Stimulated activated CD8-positive, alpha-beta memory T cell treated with anti-CD3 and anti-CD28 coated beads, Interleukin-12 subunit alpha, Interleukin-12 subunit beta, amount 100 ng/mL, for 4 hours (primary cell): ENCODE results near the gene PRAMEF5.
"Not testable (repeated sequence)": the region's sequence is repeated elsewhere in the genome, so short reads cannot be mapped to it uniquely, and the experiment has no call there.

Experiments used
- DNase-seq: peaks from one replicate; pipeline ENCODE4 v3.0.0-alpha.2; 2020; ENCODE audit warnings: low read depth

Gene PRAMEF5

GRCh38 chr1:13277016-13277415, 23.0 kb downstream of the PRAMEF5 start:
- not testable (repeated sequence) for DNase-seq

GRCh38 chr1:13279617-13280016, 25.6 kb downstream of the PRAMEF5 start:
- not testable (repeated sequence) for DNase-seq

GRCh38 chr1:13285037-13285436, 31.0 kb downstream of the PRAMEF5 start, which contains the start of gene PRAMEF8:
Gene PRAMEF8 (minus strand): TSS chr1:13285137. CDS start chr1:13284091, 1,046 bp downstream.
- DNase-seq: not testable (repeated sequence)

- not testable (repeated sequence) for DNase-seq
Measured at GRCh38 chr1:13289030-13289429, 35.0 kb downstream of the PRAMEF5 start.

GRCh38 chr1:13297216-13297931, 43.4 kb downstream of the PRAMEF5 start:
- DNase-seq: not testable (repeated sequence)

GRCh38 chr1:13298699-13299098, 44.7 kb downstream of the PRAMEF5 start:
- not testable (repeated sequence) for DNase-seq

- not testable (repeated sequence) for DNase-seq
Measured at GRCh38 chr1:13302197-13302596, 48.2 kb downstream of the PRAMEF5 start.

- DNase-seq: not testable (repeated sequence)
Measured at GRCh38 chr1:13303239-13303638, 49.2 kb downstream of the PRAMEF5 start, which contains the start of gene PRAMEF33. Gene PRAMEF33 (plus strand): TSS chr1:13303539. CDS start chr1:13305955, 2,416 bp downstream.
